Trophoblast cell (in vitro differentiated cells and primary cell): ENCODE results near the gene WDR82.

Experiments
- DNase-seq, 2 donors: peaks; one replicate each; pipeline ENCODE4 v3.0.0-alpha.2; 2016
- H2AFZ ChIP-seq: 2 replicates; pipeline ENCODE4 v1.6.1; 2013; ENCODE audit warnings: low read length, moderate library complexity, mild to moderate bottlenecking; ENCODE audit not compliant: insufficient read depth, poor library complexity
- H2AK5ac ChIP-seq: 2 replicates; pipeline ENCODE4 v1.6.1; 2013; ENCODE audit warnings: mild to moderate bottlenecking, low read length
- H2BK120ac ChIP-seq: 2 replicates; pipeline ENCODE4 v1.6.1; 2013; ENCODE audit warnings: low read length, mild to moderate bottlenecking, moderate library complexity; ENCODE audit not compliant: insufficient read depth, poor library complexity
- H2BK12ac ChIP-seq: 2 replicates; pipeline ENCODE4 v1.6.1; 2013; ENCODE audit warnings: mild to moderate bottlenecking, low read length, moderate library complexity
- H2BK5ac ChIP-seq: 2 replicates; pipeline ENCODE4 v1.6.1; 2013; ENCODE audit warnings: low read length, low read depth, moderate library complexity, mild to moderate bottlenecking; ENCODE audit not compliant: poor library complexity
- H3K14ac ChIP-seq: 2 replicates; pipeline ENCODE4 v1.6.1; 2013; ENCODE audit warnings: mild to moderate bottlenecking, low read length
- H3K18ac ChIP-seq: 2 replicates; pipeline ENCODE4 v1.6.1; 2013; ENCODE audit warnings: mild to moderate bottlenecking, low read length
- H3K23ac ChIP-seq: 2 replicates; pipeline ENCODE4 v1.6.1; 2013; ENCODE audit warnings: low read length
- H3K27ac ChIP-seq: 2 replicates; pipeline ENCODE4 v1.5.1; 2013; ENCODE audit warnings: low read depth, mild to moderate bottlenecking, inconsistent platforms, low read length, moderate library complexity
- H3K27me3 ChIP-seq: 2 replicates; pipeline ENCODE4 v1.6.1; 2013; ENCODE audit warnings: inconsistent platforms, mild to moderate bottlenecking, low read length, moderate library complexity; ENCODE audit not compliant: insufficient read depth
- H3K36me3 ChIP-seq, 2 experiments: 1 replicate in 1 of 2; 2 replicates in 1 of 2; pipeline ENCODE4 v1.6.1; 2013; ENCODE audit warnings: low read length in 2 of 2, mild to moderate bottlenecking in 2 of 2, moderate library complexity in 1 of 2; ENCODE audit not compliant: insufficient read depth in 2 of 2, control insufficient read depth in 1 of 2
- H3K4ac ChIP-seq: 2 replicates; pipeline ENCODE4 v1.6.1; 2013; ENCODE audit warnings: low read depth, mild to moderate bottlenecking, low read length, moderate library complexity
- H3K4me1 ChIP-seq, 2 experiments: 1 replicate in 1 of 2; 2 replicates in 1 of 2; pipeline ENCODE4 v1.6.1; 2013; ENCODE audit warnings: low read length in 2 of 2, mild to moderate bottlenecking in 2 of 2, moderate library complexity in 1 of 2; ENCODE audit not compliant: insufficient read depth in 2 of 2, control insufficient read depth in 1 of 2
- H3K4me2 ChIP-seq: 2 replicates; pipeline ENCODE4 v1.6.1; 2013; ENCODE audit warnings: inconsistent platforms, mild to moderate bottlenecking, low read length, moderate library complexity
- H3K4me3 ChIP-seq: 2 replicates; pipeline ENCODE4 v1.5.1; 2013; ENCODE audit warnings: mild to moderate bottlenecking, low read depth, low read length, inconsistent platforms
- H3K79me1 ChIP-seq: one replicate; pipeline ENCODE4 v1.6.1; 2013; ENCODE audit warnings: low read length
- H3K79me2 ChIP-seq: 2 replicates; pipeline ENCODE4 v1.6.1; 2013; ENCODE audit warnings: low read length, mild to moderate bottlenecking; ENCODE audit not compliant: control insufficient read depth, insufficient read depth, poor library complexity
- H3K9ac ChIP-seq: 2 replicates; pipeline ENCODE4 v1.6.1; 2013; ENCODE audit warnings: mild to moderate bottlenecking, low read length
- H3K9me3 ChIP-seq: 2 replicates; pipeline ENCODE4 v1.6.1; 2013; ENCODE audit warnings: low read depth, mild to moderate bottlenecking, control low read depth, inconsistent platforms, low read length; ENCODE audit not compliant: insufficient read depth
- H4K12ac ChIP-seq: 2 replicates; pipeline ENCODE4 v1.6.1; 2013; ENCODE audit warnings: low read depth, mild to moderate bottlenecking, low read length, moderate library complexity
- H4K8ac ChIP-seq: 2 replicates; pipeline ENCODE4 v1.6.1; 2013; ENCODE audit warnings: low read depth, mild to moderate bottlenecking, low read length, moderate library complexity
- H4K91ac ChIP-seq: one replicate; pipeline ENCODE4 v1.6.1; 2013; ENCODE audit warnings: low read depth, mild to moderate bottlenecking, low read length, moderate library complexity
- WGBS: extraction: QIAGEN DNeasy Blood & Tissue Kit; methylation state at CpG from one replicate; pipeline ENCODE4 v1.1.7; 2013; ENCODE audit warnings: missing lambda C conversion rate; ENCODE audit not compliant: insufficient read length, insufficient coverage; ENCODE audit errors: extremely low coverage; 5-methylcytosine and 5-hydroxymethylcytosine counted together

Gene WDR82

GRCh38 chr3:52305926-52306325 is 27.5 kb upstream of the WDR82 start:
- no peak overlapping the region for H2BK5ac ChIP-seq
- no peak overlapping the region for H4K8ac ChIP-seq
- H3K36me3 ChIP-seq: no peaks in the 10 kb centered on the region
- peaks cover 2% of the 10 kb centered on the region for H3K79me1 ChIP-seq
- peaks cover 3% of the 10 kb centered on the region for H3K9me3 ChIP-seq
- no peak overlapping the region for H4K12ac ChIP-seq
- no CpG with 5 or more reads among the region's 5 CpGs for WGBS
- no peak overlapping the region for H3K14ac ChIP-seq
- no peaks in the 10 kb centered on the region for H3K27me3 ChIP-seq
- H2AK5ac ChIP-seq: no peak overlapping the region
- no peak overlapping the region for H2AFZ ChIP-seq
- DNase-seq: no peak
- no peaks in the 10 kb centered on the region for H3K79me2 ChIP-seq
- no peak overlapping the region for H3K27ac ChIP-seq
- no peak overlapping the region for H3K23ac ChIP-seq
- H4K91ac ChIP-seq: no peak overlapping the region
- H3K4ac ChIP-seq: no peak overlapping the region
- H3K4me2 ChIP-seq: no peak overlapping the region
- peaks cover 4 to 6% of the 10 kb centered on the region in 2 experiments for H3K4me1 ChIP-seq
- no peak overlapping the region for H3K18ac ChIP-seq
- no peak overlapping the region for H2BK12ac ChIP-seq
- H3K9ac ChIP-seq: no peak overlapping the region
- H2BK120ac ChIP-seq: no peak overlapping the region
- H3K4me3 ChIP-seq: no peak overlapping the region

DNA sequence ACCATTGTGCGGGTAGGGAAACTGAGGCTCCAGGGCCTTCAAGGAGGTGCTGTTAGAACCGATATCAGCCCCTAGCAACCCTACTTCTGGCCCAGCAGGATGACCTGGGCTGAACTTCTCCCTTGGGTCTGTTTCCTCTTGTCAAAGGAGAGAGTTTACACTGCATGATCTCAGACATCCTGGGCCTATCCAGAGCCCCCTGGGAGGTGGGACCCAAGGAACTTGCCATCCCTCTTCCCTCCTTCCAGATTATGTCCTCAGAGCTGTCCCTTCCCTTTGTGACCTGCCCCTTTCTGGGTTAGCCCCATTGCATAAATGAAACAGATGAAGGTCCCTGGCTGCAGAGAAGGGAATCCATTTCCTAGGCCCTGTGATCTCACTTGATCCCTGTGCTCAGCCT is 25.4 kb upstream of the WDR82 start:
- Histone ChIP-seq H3K4ac (no peak overlapping the region), H3K27me3 (no peaks in the 10 kb centered on the region), H3K14ac (no peak overlapping the region), H2BK5ac (no peak overlapping the region), H2BK120ac (no peak overlapping the region), H2AK5ac (no peak overlapping the region), H2BK12ac (no peak overlapping the region), H4K12ac (no peak overlapping the region), H2AFZ (no peak overlapping the region), H3K4me2 (no peak overlapping the region), H3K79me1 (peaks cover 10% of the 10 kb centered on the region), H3K23ac (no peak overlapping the region), H3K36me3 (no peaks in the 10 kb centered on the region), H3K18ac (no peak overlapping the region), H4K8ac (no peak overlapping the region), H3K4me1 (peaks cover 21% of the 10 kb centered on the region in 2 experiments), H3K27ac (no peak overlapping the region), H3K9ac (no peak overlapping the region), H3K4me3 (no peak overlapping the region), H3K9me3 (peaks cover 4% of the 10 kb centered on the region), H4K91ac (no peak overlapping the region), H3K79me2 (no peaks in the 10 kb centered on the region)
- WGBS: no CpG with 5 or more reads among the region's 2 CpGs
- DNase-seq: no peak

GRCh38 chr3:52302426-52303145 is 24.1 kb upstream of the WDR82 start:
- H3K14ac ChIP-seq: no peak overlapping the region
- no peak overlapping the region for H4K12ac ChIP-seq
- H2BK12ac ChIP-seq: no peak overlapping the region
- H3K79me2 ChIP-seq: no peaks in the 10 kb centered on the region
- WGBS: no CpG with 5 or more reads among the region's 12 CpGs
- H2AFZ ChIP-seq: no peak overlapping the region
- H2AK5ac ChIP-seq: no peak overlapping the region
- H4K8ac ChIP-seq: no peak overlapping the region
- no peak overlapping the region for H3K23ac ChIP-seq
- peaks cover 4% of the 10 kb centered on the region for H3K9me3 ChIP-seq
- no peak overlapping the region for H2BK5ac ChIP-seq
- peaks cover 14% of the 10 kb centered on the region for H3K79me1 ChIP-seq
- H4K91ac ChIP-seq: no peak overlapping the region
- H3K36me3 ChIP-seq: no peaks in the 10 kb centered on the region
- H3K27me3 ChIP-seq: no peaks in the 10 kb centered on the region
- no peak overlapping the region for H3K18ac ChIP-seq
- no peak for DNase-seq
- H3K9ac ChIP-seq: no peak overlapping the region
- peaks cover 24 to 25% of the 10 kb centered on the region in 2 experiments for H3K4me1 ChIP-seq
- no peak overlapping the region for H3K27ac ChIP-seq
- H3K4me2 ChIP-seq: no peak overlapping the region
- H3K4ac ChIP-seq: no peak overlapping the region
- no peak overlapping the region for H2BK120ac ChIP-seq
- H3K4me3 ChIP-seq: no peak overlapping the region

GRCh38 chr3:52299879-52300611 is 21.6 kb upstream of the WDR82 start:
- H3K4me3 ChIP-seq: peak overlapping the region; percentile 29
- H2BK12ac ChIP-seq: peak overlapping the region; percentile 67
- H3K4ac ChIP-seq: no peak overlapping the region
- peak overlapping the region; percentile 35 for H3K4me2 ChIP-seq
- no peak overlapping the region for H4K12ac ChIP-seq
- peak overlapping the region; percentile 38 for H2BK5ac ChIP-seq
- no peak overlapping the region for H3K9ac ChIP-seq
- H3K14ac ChIP-seq: peak overlapping the region; percentile 45
- no peak overlapping the region for H3K18ac ChIP-seq
- H3K4me1 ChIP-seq: peaks cover 24 to 25% of the 10 kb centered on the region in 2 experiments
- no peak overlapping the region for H2AFZ ChIP-seq
- DNase-seq: peak; percentile 29 to 46
- no peak overlapping the region for H4K8ac ChIP-seq
- peak overlapping the region; percentile 69 for H2BK120ac ChIP-seq
- no peak overlapping the region for H3K23ac ChIP-seq
- H3K27ac ChIP-seq: peak overlapping the region; percentile 7
- H3K9me3 ChIP-seq: peaks cover 4% of the 10 kb centered on the region
- H3K79me2 ChIP-seq: no peaks in the 10 kb centered on the region
- peak overlapping the region; percentile 53 for H4K91ac ChIP-seq
- no peaks in the 10 kb centered on the region for H3K27me3 ChIP-seq
- peaks cover 14% of the 10 kb centered on the region for H3K79me1 ChIP-seq
- no peaks in the 10 kb centered on the region for H3K36me3 ChIP-seq
- H2AK5ac ChIP-seq: peak overlapping the region; percentile 55
- WGBS: no CpG with 5 or more reads among the region's 14 CpGs
